K562 (cell line): Measurements from ENCODE around the gene WDFY2. TPM values are rescaled to one million over a fixed set of nuclear protein-coding genes. Genes with fewer than 3 reads are reported as not detected.

ENCODE experiments used
- ATAC-seq: fragments of 200-7000 bp; cut with Tn5 transposase; 3 replicates; pipeline ENCODE4 v1.9.1; 2020; ENCODE audit warnings: moderate library complexity
- BruUV-seq: library from RNA; stranded (reverse); fragments of 400-500 nt; replicated peaks from 2 replicates; lab custom pipeline; 2021; lab: Mats Ljungman, UMichigan
- CTCF ChIA-PET: fragments of 300-600 bp; formaldehyde crosslinking; extraction: SDS; loops from one replicate; lab custom pipeline; 2021; ENCODE audit warnings: low intra/inter-chr PET ratio; lab: Yijun Ruan, JAX
- POLR2A ChIA-PET: fragments of 300-600, 350-650 bp; sonication (Branson Sonifier 250); formaldehyde crosslinking; extraction: SDS; loops from one replicate; lab custom pipeline; 2021; ENCODE audit warnings: antibody characterized with exemption, inconsistent platforms; lab: Yijun Ruan, JAX
- DNase-seq, 4 experiments: peaks; one replicate each; pipeline versions ENCODE4 v3.0.0 to v3.0.0-alpha.2; 2011 to 2018; ENCODE audit warnings: low spot score in 3 of 4, mixed read lengths in 3 of 4; ENCODE audit errors: extremely low read depth in 1 of 4
- FAIRE-seq: peaks from 2 replicates; lab custom pipeline; 2011; peaks lifted over from hg19 to GRCh38; lab: Jason Lieb, UNC
- H2AFZ ChIP-seq: 2 replicates; pipeline ENCODE4 v1.6.0; 2011; ENCODE audit warnings: low read depth, low read length, control low read depth, inconsistent platforms
- H3K27ac ChIP-seq: fragments of 200-600 bp; 3 replicates; pipeline ENCODE4 v1.8.0; 2011; ENCODE audit warnings: low read depth, mild to moderate bottlenecking, control low read depth, inconsistent platforms, low read length, moderate library complexity, mixed read lengths; ENCODE audit errors: extremely low read depth
- H3K27me3 ChIP-seq, 2 experiments: fragments of 300-600 bp in 1 of 2; 2 replicates in 1 of 2; 3 replicates in 1 of 2; pipeline versions ENCODE4 v1.6.0 to v1.8.0; 2011; ENCODE audit warnings: inconsistent platforms in 2 of 2, low read length in 2 of 2, mild to moderate bottlenecking in 1 of 2, mixed read lengths in 1 of 2, moderate library complexity in 1 of 2; ENCODE audit not compliant: control insufficient read depth in 2 of 2, insufficient read depth in 2 of 2
- H3K36me3 ChIP-seq: fragments of 300-600 bp; 3 replicates; pipeline ENCODE4 v1.8.0; 2011; ENCODE audit warnings: mild to moderate bottlenecking, low read length, inconsistent platforms; ENCODE audit not compliant: control insufficient read depth, insufficient read depth
- H3K4me1 ChIP-seq, 2 experiments: fragments of 200-600 bp in 1 of 2; replicated peaks in 1 of 2; 2 replicates in 1 of 2; 3 replicates in 1 of 2; pipeline versions ENCODE4 v1.5.1 to v1.8.0; 2011; ENCODE audit warnings: inconsistent platforms in 2 of 2, low read length in 2 of 2, mild to moderate bottlenecking in 1 of 2, mixed read lengths in 1 of 2, moderate library complexity in 1 of 2; ENCODE audit not compliant: control insufficient read depth in 2 of 2, insufficient read depth in 2 of 2
- H3K4me2 ChIP-seq: 2 replicates; pipeline ENCODE4 v1.6.1; 2011; ENCODE audit warnings: low read length, control low read depth, inconsistent platforms, mixed read lengths; ENCODE audit not compliant: insufficient read depth
- H3K4me3 ChIP-seq: fragments of 200-600 bp; sonication (generic), shearing (Covaris generic); 2 replicates; pipeline ENCODE4 v1.5.1; 2016; ENCODE audit warnings: control low read depth, inconsistent platforms
- H3K79me2 ChIP-seq: fragments of 200-600 bp; 3 replicates; pipeline ENCODE4 v1.8.0; 2011; ENCODE audit warnings: low read length, inconsistent platforms; ENCODE audit not compliant: control insufficient read depth, insufficient read depth
- H3K9ac ChIP-seq, 2 experiments: 2 replicates each; pipeline versions ENCODE4 v1.6.0 to v1.6.1; 2011; ENCODE audit warnings: low read depth in 2 of 2, low read length in 2 of 2, control low read depth in 1 of 2, inconsistent platforms in 1 of 2, mild to moderate bottlenecking in 1 of 2, mixed read lengths in 1 of 2; ENCODE audit not compliant: insufficient read depth in 1 of 2
- H3K9me1 ChIP-seq: one replicate; pipeline ENCODE4 v1.6.0; 2011; ENCODE audit warnings: inconsistent platforms, mild to moderate bottlenecking, low read length, moderate library complexity; ENCODE audit not compliant: control insufficient read depth, insufficient read depth
- H3K9me3 ChIP-seq: replicated peaks from 2 replicates; pipeline ENCODE4 v1.5.1; 2011; ENCODE audit warnings: low read depth, low read length, inconsistent platforms; ENCODE audit not compliant: control insufficient read depth, insufficient read depth
- H4K20me1 ChIP-seq: replicated peaks from 2 replicates; pipeline ENCODE4 v1.6.1; 2011; ENCODE audit warnings: low read length, inconsistent platforms, mixed read lengths; ENCODE audit not compliant: control insufficient read depth, insufficient read depth
- ASH1L ChIP-seq: fragments of 450-650 bp; IDR thresholded peaks from 2 replicates; pipeline ENCODE4 v1.6.1; 2018; ENCODE audit warnings: borderline replicate concordance, mild to moderate bottlenecking, low read depth; ENCODE audit not compliant: partially characterized antibody
- BCOR ChIP-seq: fragments of 450-650 bp; IDR thresholded peaks from 2 replicates; pipeline ENCODE4 v1.6.1; 2016
- BRD9 ChIP-seq: fragments of 450-650 bp; IDR thresholded peaks from 2 replicates; pipeline ENCODE4 v1.6.1; 2018; ENCODE audit warnings: low read depth; ENCODE audit not compliant: partially characterized antibody
- CEBPB ChIP-seq: fragments of 450-650 bp; IDR thresholded peaks from 2 replicates; pipeline ENCODE4 v1.6.1; 2016; ENCODE audit warnings: missing genetic modification characterization, missing compliant biosample characterization
- CREB1 ChIP-seq, 2 experiments: sonication (generic) in 1 of 2; formaldehyde crosslinking in 1 of 2; IDR thresholded peaks; 2 replicates each; pipeline versions ENCODE4 v1.6.1 to v1.8.0; 2012 to 2022; ENCODE audit warnings: inconsistent platforms in 1 of 2, mild to moderate bottlenecking in 1 of 2, missing genetic modification reagents in 1 of 2, moderate library complexity in 1 of 2
- CREB5 ChIP-seq: fragments of 250-450 bp; sonication (Bioruptor Pico); IDR thresholded peaks from 2 replicates; pipeline ENCODE4 v1.5.0; 2020; ENCODE audit warnings: mild to moderate bottlenecking
- DLX4 ChIP-seq: fragments of 250-450 bp; sonication (Bioruptor Pico); IDR thresholded peaks from 2 replicates; pipeline ENCODE4 v1.6.1; 2021; ENCODE audit warnings: mild to moderate bottlenecking
- EP400 ChIP-seq: fragments of 450-650 bp; IDR thresholded peaks from 2 replicates; pipeline ENCODE4 v1.6.1; 2017; ENCODE audit warnings: antibody characterized with exemption, mild to moderate bottlenecking, moderate library complexity
- FOS ChIP-seq: IDR thresholded peaks from 3 replicates; pipeline ENCODE4 v1.6.1; 2011; ENCODE audit not compliant: insufficient read length; ENCODE audit errors: extremely low read depth
- HNRNPL ChIP-seq: fragments of 200-400 bp; formaldehyde crosslinking; IDR thresholded peaks from 2 replicates; pipeline ENCODE4 v1.6.1; 2017; ENCODE audit warnings: low read depth, mild to moderate bottlenecking, low read length
- OTX1 ChIP-seq: fragments of 450-650 bp; formaldehyde crosslinking; IDR thresholded peaks from 2 replicates; pipeline ENCODE4 v1.4.0; 2022; ENCODE audit warnings: mild to moderate bottlenecking
- RFX1 ChIP-seq: fragments of 450-650 bp; IDR thresholded peaks from 2 replicates; pipeline ENCODE4 v1.6.1; 2016; ENCODE audit warnings: mild to moderate bottlenecking, moderate library complexity
- SIN3B ChIP-seq: fragments of 450-650 bp; IDR thresholded peaks from 2 replicates; pipeline ENCODE4 v1.6.1; 2017; ENCODE audit warnings: low read depth, mild to moderate bottlenecking, moderate library complexity
- SMAD4 ChIP-seq: fragments of 250-450 bp; sonication (Bioruptor Pico); conservative IDR thresholded peaks from 2 replicates; pipeline ENCODE4 v1.8.0; 2021; ENCODE audit warnings: inconsistent platforms, mild to moderate bottlenecking, moderate library complexity
- TBP ChIP-seq: optimal IDR thresholded peaks from 2 replicates; pipeline ENCODE3; 2011; ENCODE audit warnings: low read depth, low read length, improper control_type of control experiment
- TCF7 ChIP-seq: sonication (generic); IDR thresholded peaks from 2 replicates; pipeline ENCODE4 v1.6.1; 2016; ENCODE audit warnings: antibody characterized with exemption, borderline replicate concordance
- THRAP3 ChIP-seq: fragments of 450-650 bp; IDR thresholded peaks from 2 replicates; pipeline ENCODE4 v1.6.1; 2016; ENCODE audit warnings: mild to moderate bottlenecking, inconsistent platforms, borderline replicate concordance
- TRIM28 ChIP-seq: fragments of 450-650 bp; IDR thresholded peaks from 2 replicates; pipeline ENCODE4 v1.6.1; 2017
- ZBTB1 ChIP-seq: sonication (generic); formaldehyde crosslinking; IDR thresholded peaks from 2 replicates; pipeline ENCODE4 v1.8.1; 2023; ENCODE audit warnings: missing genetic modification reagents, low read depth, mild to moderate bottlenecking, borderline replicate concordance
- ZFP91 ChIP-seq: sonication (generic); formaldehyde crosslinking; IDR thresholded peaks from 2 replicates; pipeline ENCODE4 v1.8.0; 2022; ENCODE audit warnings: mild to moderate bottlenecking, missing genetic modification reagents
- WGBS: fragments of 100-300 bp; shearing (Covaris generic); methylation state at CpG from one replicate; pipeline ENCODE4 v1.1.6; 2016; ENCODE audit warnings: low coverage, mixed read lengths; ENCODE audit not compliant: insufficient coverage; ENCODE audit errors: missing lambda C conversion rate; 5-methylcytosine and 5-hydroxymethylcytosine counted together
- in situ Hi-C: fragments of 300-500 bp; cut with MboI; formaldehyde crosslinking; loops from 4 replicates; pipeline ENCODE4 v1.15.0; 2018; ENCODE audit warnings: inconsistent platforms, mixed read lengths
- intact Hi-C: fragments of 100-400 bp; cut with micrococcal nuclease; formaldehyde crosslinking; loops from 2 replicates; pipeline ENCODE4 v1.14.2; 2022
- polyA plus RNA-seq, 8 experiments: library from polyadenylated mRNA; depleted of rRNA in 4 of 8; stranded (reverse) in 5 of 8; unstranded in 3 of 8; fragments of >200 nt; fragmentation: Nextera tagmentation in 2 of 8; fragmentation: Illumina TruSeq in 1 of 8; extraction: Ambion mirVana in 2 of 8; extraction: Trizol in 1 of 8; gene quantifications; 2 replicates each; pipeline versions ENCODE4 v1.2.1 to v1.2.3, GENCODE V29; 2011 to 2014; ENCODE audit warnings: inconsistent platforms in 1 of 8, missing spikeins in 1 of 8
- total RNA-seq, 7 experiments: library from RNA; depleted of rRNA in 6 of 7; stranded (reverse); fragments of >200 nt in 6 of 7; fragmentation: Illumina TruSeq in 2 of 7; extraction: Trizol in 2 of 7; gene quantifications; 2 replicates each; pipeline versions ENCODE4 v1.2.1 to v1.2.3, GENCODE V29; 2011 to 2021; ENCODE audit warnings: low replicate concordance in 1 of 7

Gene WDFY2
- total and polyA plus RNA-seq, 9 of the 15 experiments (the other 6 are each of a cell fraction or from before 2014, with no cell fraction given), result 0.66 to 6.4 (median 4.4) TPM

- H3K27me3 ChIP-seq, result no peaks in the 10 kb centered on the region
- H4K20me1 ChIP-seq, result 0 out of 2 replicates have a peak, but pooled peaks cover 3% of the 10 kb centered on the region
- in situ Hi-C loops, result no loop called here
- POLR2A ChIA-PET, result interaction anchor here (0.7 kb wide), 1 partner anchor 14 kb away, joined by 3 read pairs; no protein-coding TSS in a partner anchor
- H3K4me2 ChIP-seq, result no peak overlapping the region
- no peaks in the 10 kb centered on the region; the same call in 2 of the 3 replicates for H3K36me3 ChIP-seq
- intact Hi-C loops, result no loop called here
- H3K9me1 ChIP-seq, result no peaks in the 10 kb centered on the region
- H2AFZ ChIP-seq, result no peak overlapping the region
- TF ChIP-seq OTX1 (CRISPR knock-in tag), result no peak
- no peak for TF ChIP-seq THRAP3
- no peak for TF ChIP-seq EP400
- no peak for TF ChIP-seq CREB5 (CRISPR knock-in tag)
- no peak for TF ChIP-seq FOS
- TF ChIP-seq RFX1, result no peak
- TF ChIP-seq ASH1L, result no peak
- TF ChIP-seq BRD9, result no peak
- TF ChIP-seq ZFP91 (CRISPR knock-in tag), result no peak
- TF ChIP-seq CREB1 (IDR thresholded peaks at IDR 0.05), result no peak
- TF ChIP-seq CREB1 (CRISPR knock-in tag; IDR thresholded peaks at IDR 0.05), result no peak
- TF ChIP-seq SMAD4, result no peak
- TF ChIP-seq TRIM28, result no peak
- TF ChIP-seq TCF7, result no peak
- TF ChIP-seq SIN3B, result no peak
- TF ChIP-seq ZBTB1, result no peak
- TF ChIP-seq CEBPB (tag), result no peak
- TF ChIP-seq BCOR, result no peak
- TF ChIP-seq DLX4 (CRISPR knock-in tag), result no peak
- no peak for TF ChIP-seq TBP
- TF ChIP-seq HNRNPL, result no peak
- no peak for DNase-seq
- FAIRE-seq, result no peak
- H3K4me3 ChIP-seq, result no peak overlapping the region
- WGBS, result 100% methylated on average over 1 of the region's 1 CpG
- no peaks in the 10 kb centered on the region for H3K79me2 ChIP-seq
- ATAC-seq, result no peak
- no TSS peak for BruUV-seq
- CTCF ChIA-PET, result no interaction called here
- H3K4me1 ChIP-seq, result peaks cover 0 to 5% of the 10 kb centered on the region in 2 experiments; a peak in 2 of 5 replicates
- H3K27ac ChIP-seq, result no peak overlapping the region
- no peaks in the 10 kb centered on the region for H3K9me3 ChIP-seq
- no peak overlapping the region for H3K9ac ChIP-seq
These were observed 99.3 kb downstream of the WDFY2 start for GRCh38 chr13:51683597-51683996.
